SK-N-SH treated with all-trans-retinoic acid at 6 μM for 48 hours (cell line): ENCODE measurements around the gene ROBO3.

Source experiments
- ATAC-seq: fragments of 200-7000 bp; cut with Tn5 transposase; 3 replicates; pipeline ENCODE4 v1.9.1; 2020; ENCODE audit warnings: mild to moderate bottlenecking, moderate library complexity
- ARNTL ChIP-seq: fragments of 450-650 bp; formaldehyde crosslinking; IDR thresholded peaks from 2 replicates; pipeline ENCODE4 v1.5.0; 2020; ENCODE audit warnings: low read depth, mild to moderate bottlenecking, moderate library complexity, borderline replicate concordance
- BACH2 ChIP-seq: fragments of 250-450 bp; sonication (Bioruptor Pico); IDR thresholded peaks from 2 replicates; pipeline ENCODE4 v1.9.0; 2021; ENCODE audit warnings: mild to moderate bottlenecking, borderline replicate concordance
- CREB5 ChIP-seq: fragments of 250-450 bp; sonication (Bioruptor Pico); IDR thresholded peaks from 2 replicates; pipeline ENCODE4 v1.5.1; 2020; ENCODE audit warnings: low read depth, mild to moderate bottlenecking, moderate library complexity
- CSDC2 ChIP-seq: fragments of 250-450 bp; sonication (Bioruptor Pico); IDR thresholded peaks from 2 replicates; pipeline ENCODE4 v1.5.0; 2020; ENCODE audit warnings: mild to moderate bottlenecking, moderate library complexity
- CSRNP3 ChIP-seq: fragments of 250-450 bp; sonication (Bioruptor Pico); IDR thresholded peaks from 2 replicates; pipeline ENCODE4 v1.5.1; 2021; ENCODE audit warnings: mild to moderate bottlenecking, moderate library complexity
- ESRRG ChIP-seq: fragments of 250-450 bp; sonication (Bioruptor Pico); IDR thresholded peaks from 2 replicates; pipeline ENCODE4 v1.6.1; 2021; ENCODE audit warnings: mild to moderate bottlenecking
- ISL1 ChIP-seq: fragments of 250-450 bp; sonication (Bioruptor Pico); IDR thresholded peaks from 2 replicates; pipeline ENCODE4 v2.1.2; 2022; ENCODE audit warnings: mild to moderate bottlenecking, moderate library complexity
- OSR1 ChIP-seq: fragments of 250-450 bp; sonication (Bioruptor Pico); IDR thresholded peaks from 2 replicates; pipeline ENCODE4 v1.8.0; 2022; ENCODE audit warnings: moderate library complexity, mild to moderate bottlenecking, inconsistent platforms
- PATZ1 ChIP-seq: fragments of 250-450 bp; sonication (Bioruptor Pico); IDR thresholded peaks from 2 replicates; pipeline ENCODE4 v1.8.0; 2020; ENCODE audit warnings: mild to moderate bottlenecking, moderate library complexity, borderline replicate concordance
- POU6F1 ChIP-seq: fragments of 250-450 bp; sonication (Bioruptor Pico); IDR thresholded peaks from 2 replicates; pipeline ENCODE4 v1.8.0; 2021; ENCODE audit warnings: low read depth, mild to moderate bottlenecking, moderate library complexity, borderline replicate concordance
- PPARA ChIP-seq: fragments of 250-450 bp; sonication (Bioruptor Pico); IDR thresholded peaks from 2 replicates; pipeline ENCODE4 v1.5.0; 2020; ENCODE audit warnings: mild to moderate bottlenecking, borderline replicate concordance
- RARB ChIP-seq: fragments of 250-450 bp; sonication (Bioruptor Pico); IDR thresholded peaks from 2 replicates; pipeline ENCODE4 v1.8.0; 2021; ENCODE audit warnings: mild to moderate bottlenecking, moderate library complexity
- SNAI2 ChIP-seq: fragments of 250-450 bp; sonication (Bioruptor Pico); IDR thresholded peaks from 2 replicates; pipeline ENCODE4 v1.5.0; 2020; ENCODE audit warnings: mild to moderate bottlenecking, moderate library complexity
- TCF4 ChIP-seq: fragments of 250-450 bp; sonication (Bioruptor Pico); IDR thresholded peaks from 2 replicates; pipeline ENCODE4 v1.8.0; 2021; ENCODE audit warnings: mild to moderate bottlenecking, moderate library complexity, borderline replicate concordance
- TOX ChIP-seq: fragments of 250-450 bp; sonication (Bioruptor Pico); IDR thresholded peaks from 2 replicates; pipeline ENCODE4 v1.8.0; 2021; ENCODE audit warnings: mild to moderate bottlenecking, moderate library complexity, borderline replicate concordance
- TSHZ2 ChIP-seq: fragments of 250-450 bp; sonication (Bioruptor Pico); IDR thresholded peaks from 2 replicates; pipeline ENCODE4 v1.5.0; 2020; ENCODE audit warnings: mild to moderate bottlenecking, moderate library complexity
- ZFP3 ChIP-seq: fragments of 250-450 bp; sonication (Bioruptor Pico); IDR thresholded peaks from 2 replicates; pipeline ENCODE4 v1.5.0; 2020; ENCODE audit warnings: mild to moderate bottlenecking, moderate library complexity
- ZNF565 ChIP-seq: fragments of 450-650 bp; formaldehyde crosslinking; conservative IDR thresholded peaks from 2 replicates; pipeline ENCODE4 v1.5.0; 2020; ENCODE audit warnings: low read depth, mild to moderate bottlenecking, moderate library complexity
- ZNF70 ChIP-seq: fragments of 450-650 bp; formaldehyde crosslinking; IDR thresholded peaks from 2 replicates; pipeline ENCODE4 v1.5.0; 2020; ENCODE audit warnings: mild to moderate bottlenecking, moderate library complexity
- ZNF8 ChIP-seq: fragments of 450-650 bp; formaldehyde crosslinking; IDR thresholded peaks from 2 replicates; pipeline ENCODE4 v1.5.0; 2020; ENCODE audit warnings: mild to moderate bottlenecking, moderate library complexity

ROBO3 gene

GRCh38 chr11:124890151-124890550 lies 24.9 kb downstream of the ROBO3 start (continued):
- TF ChIP-seq CREB5 (no peak), OSR1 (no peak), PPARA (no peak), POU6F1 (CRISPR knock-in tag) (no peak), ARNTL (CRISPR knock-in tag) (no peak), RARB (no peak), CSDC2 (CRISPR knock-in tag) (no peak), ZFP3 (no peak), ZNF565 (CRISPR knock-in tag) (no peak), ZNF70 (CRISPR knock-in tag) (no peak), TCF4 (CRISPR knock-in tag) (no peak)

- TF ChIP-seq RARB (no peak), TCF4 (CRISPR knock-in tag) (no peak), CSRNP3 (CRISPR knock-in tag) (no peak), CREB5 (no peak), ZFP3 (no peak), ZNF8 (CRISPR knock-in tag) (no peak), BACH2 (CRISPR knock-in tag) (no peak), CSDC2 (CRISPR knock-in tag) (no peak), PPARA (no peak), ZNF70 (CRISPR knock-in tag) (no peak), SNAI2 (CRISPR knock-in tag) (no peak), TOX (CRISPR knock-in tag) (no peak), ARNTL (CRISPR knock-in tag) (no peak)
- TF ChIP-seq, all 23 proteins: peak for 0
- no peak for ATAC-seq
These were observed 25.6 kb downstream of the ROBO3 start for GRCh38 chr11:124890683-124891372.

- no peak for TF ChIP-seq BACH2 (CRISPR knock-in tag)
- no peak for TF ChIP-seq ZNF565 (CRISPR knock-in tag)
- no peak for TF ChIP-seq POU6F1 (CRISPR knock-in tag)
- TF ChIP-seq ZFP3 = no peak
- TF ChIP-seq ISL1 (CRISPR knock-in tag) = no peak
- no peak for TF ChIP-seq ESRRG (CRISPR knock-in tag)
- no peak for TF ChIP-seq CREB5
- TF ChIP-seq PPARA = no peak
- no peak for TF ChIP-seq TSHZ2 (CRISPR knock-in tag)
- no peak for TF ChIP-seq PATZ1 (CRISPR knock-in tag)
- no peak for TF ChIP-seq ZNF8 (CRISPR knock-in tag)
- no peak for TF ChIP-seq OSR1
- ATAC-seq = peak; percentile 52
These were observed 26.2 kb downstream of the ROBO3 start for GRCh38 chr11:124891373-124891861.
